GM18907 (cell line): ENCODE data around the gene RICTOR.

Source experiments
- ATAC-seq: cut with Tn5 transposase; IDR thresholded peaks from one replicate; pipeline ENCODE4 v1.9.1; 2021; ENCODE audit warnings: mild to moderate bottlenecking, moderate library complexity; ENCODE audit not compliant: unreplicated experiment

Gene RICTOR

DNA sequence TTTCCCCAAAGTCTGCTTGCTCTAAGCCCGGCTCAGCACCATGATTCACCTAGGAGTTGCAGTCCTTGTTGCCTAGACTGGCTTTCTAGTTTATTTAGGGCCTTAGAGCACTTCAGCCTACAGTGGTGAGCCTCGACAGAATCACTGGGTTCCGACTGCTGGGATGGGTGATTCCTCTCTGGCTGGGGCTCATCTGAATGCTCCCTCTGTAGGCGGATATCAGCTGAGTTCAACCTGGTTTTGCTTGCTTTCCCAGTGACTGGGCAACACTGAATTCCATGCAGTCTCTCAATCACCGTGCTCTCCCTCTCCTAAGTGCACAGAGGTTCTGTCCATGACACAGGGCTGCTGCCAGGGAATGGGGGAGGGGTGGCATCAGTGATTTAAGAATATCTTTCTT lies 174.3 kb downstream of the RICTOR start:
- no peak for ATAC-seq

DNA sequence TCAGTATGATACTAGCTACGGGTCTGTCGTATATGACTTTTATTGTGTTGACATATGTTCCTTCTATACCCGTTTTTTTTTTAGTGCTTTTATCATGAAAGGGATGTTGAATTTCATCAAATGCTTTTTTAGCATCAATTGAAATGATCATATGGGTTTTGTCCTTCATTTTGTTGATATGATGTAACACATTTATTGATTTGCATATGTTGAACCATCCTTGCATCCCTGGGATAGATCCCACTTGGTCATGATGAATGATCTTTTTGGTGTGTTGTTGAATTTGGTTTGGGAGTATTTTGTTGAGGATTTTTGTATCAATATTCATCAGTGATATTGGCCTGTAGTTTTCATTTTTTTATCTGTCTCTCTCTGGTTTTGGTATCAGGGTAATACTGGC lies 177.4 kb downstream of the RICTOR start:
- no peak for ATAC-seq

DNA sequence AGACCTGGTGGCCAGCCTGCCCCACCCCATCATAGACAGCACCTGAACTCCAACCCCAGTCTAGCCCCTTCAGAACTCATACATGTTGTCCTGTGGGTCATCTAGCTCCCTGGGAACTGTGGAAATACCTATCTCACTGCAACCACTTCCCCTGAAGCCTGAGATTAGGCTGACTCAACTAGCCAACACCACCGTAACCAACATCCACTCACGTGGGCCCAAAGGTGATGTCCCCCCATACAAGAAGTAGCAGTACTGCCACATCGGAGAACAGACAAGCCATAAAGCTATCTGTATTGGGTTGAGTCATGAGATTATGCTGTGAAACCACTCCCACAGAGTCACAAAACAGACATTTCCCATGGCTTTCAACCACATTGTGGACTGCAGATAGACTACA lies 181.8 kb downstream of the RICTOR start:
- ATAC-seq: no peak

DNA sequence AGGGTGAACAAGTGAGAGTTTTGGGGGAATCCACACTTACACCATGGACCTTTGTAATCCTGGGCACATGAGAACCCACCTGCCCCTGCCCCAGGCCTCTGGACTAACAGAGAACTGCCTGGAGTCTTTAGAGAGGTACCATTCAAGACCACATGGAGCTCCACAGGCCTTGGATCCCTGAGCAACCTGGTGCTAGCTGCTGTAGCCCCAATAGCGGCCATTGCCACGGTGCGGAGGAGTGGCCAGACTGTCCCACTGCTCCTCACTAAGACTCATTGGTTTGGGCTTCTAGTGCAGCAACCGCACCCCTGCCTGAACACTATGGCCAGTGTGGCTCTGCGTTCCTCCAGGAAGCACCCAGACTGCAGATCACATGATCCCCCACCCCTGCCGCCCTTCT lies 182.6 kb downstream of the RICTOR start:
- no peak for ATAC-seq

DNA sequence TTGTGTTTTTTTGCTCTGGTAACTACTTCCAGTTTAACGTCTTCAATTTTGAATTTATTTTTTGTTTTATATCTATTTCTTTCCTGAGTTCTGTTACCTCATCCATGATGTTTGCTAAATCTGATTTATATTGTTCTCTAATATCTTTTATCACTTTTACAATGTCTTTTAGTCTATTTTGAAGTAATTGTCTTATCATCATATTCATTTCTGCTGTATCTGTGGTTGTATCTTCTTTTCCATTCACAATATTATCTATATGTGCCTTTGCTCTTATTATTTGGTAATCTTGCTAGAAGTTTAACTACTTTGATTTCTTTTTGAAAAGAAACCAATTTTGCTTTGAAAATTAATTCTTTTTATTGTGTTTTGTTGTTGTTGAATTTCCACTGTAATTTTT lies 184.8 kb downstream of the RICTOR start:
- ATAC-seq: no peak

DNA sequence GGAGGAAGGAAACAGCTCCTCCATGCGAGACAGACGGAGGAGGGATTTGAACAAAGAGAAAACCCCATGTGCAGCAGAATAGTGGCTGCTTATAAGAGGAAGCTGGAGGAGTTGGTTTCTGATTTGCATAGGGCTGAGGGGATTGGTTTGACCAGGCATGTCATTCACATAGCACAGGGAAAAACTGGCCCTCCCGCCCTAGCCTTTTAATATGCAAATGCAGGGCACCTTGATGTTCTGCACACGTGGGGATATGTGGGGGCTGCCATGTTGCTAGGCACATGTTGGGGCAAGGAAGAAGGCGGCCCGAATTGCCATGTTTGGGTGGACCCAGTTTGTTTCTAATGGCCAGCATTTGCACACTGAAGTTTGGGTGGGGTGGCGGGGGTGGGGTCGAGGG lies 186.2 kb downstream of the RICTOR start:
- ATAC-seq: no peak
